K562 (cell line): ENCODE data around the gene MEA1. TPM values are rescaled to one million over a fixed set of nuclear protein-coding genes. Genes with fewer than 3 reads are reported as not detected.

Source experiments
- ATAC-seq: fragments of 200-7000 bp; cut with Tn5 transposase; 3 replicates; pipeline ENCODE4 v1.9.1; 2020; ENCODE audit warnings: moderate library complexity
- BruUV-seq: library from RNA; stranded (reverse); fragments of 400-500 nt; replicated peaks from 2 replicates; lab custom pipeline; 2021; lab: Mats Ljungman, UMichigan
- CTCF ChIA-PET: fragments of 300-600 bp; formaldehyde crosslinking; extraction: SDS; loops from one replicate; lab custom pipeline; 2021; ENCODE audit warnings: low intra/inter-chr PET ratio; lab: Yijun Ruan, JAX
- POLR2A ChIA-PET: fragments of 300-600, 350-650 bp; sonication (Branson Sonifier 250); formaldehyde crosslinking; extraction: SDS; loops from one replicate; lab custom pipeline; 2021; ENCODE audit warnings: antibody characterized with exemption, inconsistent platforms; lab: Yijun Ruan, JAX
- DNase-seq, 4 experiments: peaks; one replicate each; pipeline versions ENCODE4 v3.0.0 to v3.0.0-alpha.2; 2011 to 2018; ENCODE audit warnings: low spot score in 3 of 4, mixed read lengths in 3 of 4; ENCODE audit errors: extremely low read depth in 1 of 4
- FAIRE-seq: peaks from 2 replicates; lab custom pipeline; 2011; peaks lifted over from hg19 to GRCh38; lab: Jason Lieb, UNC
- H2AFZ ChIP-seq: 2 replicates; pipeline ENCODE4 v1.6.0; 2011; ENCODE audit warnings: low read depth, low read length, control low read depth, inconsistent platforms
- H3K27ac ChIP-seq: fragments of 200-600 bp; 3 replicates; pipeline ENCODE4 v1.8.0; 2011; ENCODE audit warnings: low read depth, mild to moderate bottlenecking, control low read depth, inconsistent platforms, low read length, moderate library complexity, mixed read lengths; ENCODE audit errors: extremely low read depth
- H3K27me3 ChIP-seq, 2 experiments: fragments of 300-600 bp in 1 of 2; 2 replicates in 1 of 2; 3 replicates in 1 of 2; pipeline versions ENCODE4 v1.6.0 to v1.8.0; 2011; ENCODE audit warnings: inconsistent platforms in 2 of 2, low read length in 2 of 2, mild to moderate bottlenecking in 1 of 2, mixed read lengths in 1 of 2, moderate library complexity in 1 of 2; ENCODE audit not compliant: control insufficient read depth in 2 of 2, insufficient read depth in 2 of 2
- H3K36me3 ChIP-seq: fragments of 300-600 bp; 3 replicates; pipeline ENCODE4 v1.8.0; 2011; ENCODE audit warnings: mild to moderate bottlenecking, low read length, inconsistent platforms; ENCODE audit not compliant: control insufficient read depth, insufficient read depth
- H3K4me1 ChIP-seq, 2 experiments: fragments of 200-600 bp in 1 of 2; replicated peaks in 1 of 2; 2 replicates in 1 of 2; 3 replicates in 1 of 2; pipeline versions ENCODE4 v1.5.1 to v1.8.0; 2011; ENCODE audit warnings: inconsistent platforms in 2 of 2, low read length in 2 of 2, mild to moderate bottlenecking in 1 of 2, mixed read lengths in 1 of 2, moderate library complexity in 1 of 2; ENCODE audit not compliant: control insufficient read depth in 2 of 2, insufficient read depth in 2 of 2
- H3K4me2 ChIP-seq: 2 replicates; pipeline ENCODE4 v1.6.1; 2011; ENCODE audit warnings: low read length, control low read depth, inconsistent platforms, mixed read lengths; ENCODE audit not compliant: insufficient read depth
- H3K4me3 ChIP-seq: fragments of 200-600 bp; sonication (generic), shearing (Covaris generic); 2 replicates; pipeline ENCODE4 v1.5.1; 2016; ENCODE audit warnings: control low read depth, inconsistent platforms
- H3K79me2 ChIP-seq: fragments of 200-600 bp; 3 replicates; pipeline ENCODE4 v1.8.0; 2011; ENCODE audit warnings: low read length, inconsistent platforms; ENCODE audit not compliant: control insufficient read depth, insufficient read depth
- H3K9ac ChIP-seq, 2 experiments: 2 replicates each; pipeline versions ENCODE4 v1.6.0 to v1.6.1; 2011; ENCODE audit warnings: low read depth in 2 of 2, low read length in 2 of 2, control low read depth in 1 of 2, inconsistent platforms in 1 of 2, mild to moderate bottlenecking in 1 of 2, mixed read lengths in 1 of 2; ENCODE audit not compliant: insufficient read depth in 1 of 2
- H3K9me1 ChIP-seq: one replicate; pipeline ENCODE4 v1.6.0; 2011; ENCODE audit warnings: inconsistent platforms, mild to moderate bottlenecking, low read length, moderate library complexity; ENCODE audit not compliant: control insufficient read depth, insufficient read depth
- H3K9me3 ChIP-seq: replicated peaks from 2 replicates; pipeline ENCODE4 v1.5.1; 2011; ENCODE audit warnings: low read depth, low read length, inconsistent platforms; ENCODE audit not compliant: control insufficient read depth, insufficient read depth
- H4K20me1 ChIP-seq: replicated peaks from 2 replicates; pipeline ENCODE4 v1.6.1; 2011; ENCODE audit warnings: low read length, inconsistent platforms, mixed read lengths; ENCODE audit not compliant: control insufficient read depth, insufficient read depth
- FOXA1 ChIP-seq: fragments of 450-650 bp; IDR thresholded peaks from 2 replicates; pipeline ENCODE4 v1.6.1; 2016; ENCODE audit warnings: mild to moderate bottlenecking, borderline replicate concordance
- POLR2G ChIP-seq: fragments of 200-400 bp; formaldehyde crosslinking; IDR thresholded peaks from 2 replicates; pipeline ENCODE4 v1.6.1; 2017; ENCODE audit warnings: low read depth, mild to moderate bottlenecking, antibody characterized with exemption, low read length, moderate library complexity
- ZBTB43 ChIP-seq: sonication (generic); formaldehyde crosslinking; IDR thresholded peaks from 2 replicates; pipeline ENCODE4 v1.8.0; 2023; ENCODE audit warnings: mild to moderate bottlenecking, missing genetic modification reagents
- ZNF140 ChIP-seq: fragments of 250-450 bp; sonication (Bioruptor Pico); IDR thresholded peaks from 2 replicates; pipeline ENCODE4 v1.8.0; 2021; ENCODE audit warnings: moderate library complexity, mild to moderate bottlenecking, inconsistent platforms
- whole genome bisulfite sequencing: fragments of 100-300 bp; shearing (Covaris generic); methylation state at CpG from one replicate; pipeline ENCODE4 v1.1.6; 2016; ENCODE audit warnings: low coverage, mixed read lengths; ENCODE audit not compliant: insufficient coverage; ENCODE audit errors: missing lambda C conversion rate; 5-methylcytosine and 5-hydroxymethylcytosine counted together
- in situ Hi-C: fragments of 300-500 bp; cut with MboI; formaldehyde crosslinking; loops from 4 replicates; pipeline ENCODE4 v1.15.0; 2018; ENCODE audit warnings: inconsistent platforms, mixed read lengths
- intact Hi-C: fragments of 100-400 bp; cut with micrococcal nuclease; formaldehyde crosslinking; loops from 2 replicates; pipeline ENCODE4 v1.14.2; 2022
- polyA plus RNA-seq, 8 experiments: library from polyadenylated mRNA; depleted of rRNA in 4 of 8; stranded (reverse) in 5 of 8; unstranded in 3 of 8; fragments of >200 nt; fragmentation: Nextera tagmentation in 2 of 8; fragmentation: Illumina TruSeq in 1 of 8; extraction: Ambion mirVana in 2 of 8; extraction: Trizol in 1 of 8; gene quantifications; 2 replicates each; pipeline versions ENCODE4 v1.2.1 to v1.2.3, GENCODE V29; 2011 to 2014; ENCODE audit warnings: inconsistent platforms in 1 of 8, missing spikeins in 1 of 8
- total RNA-seq, 7 experiments: library from RNA; depleted of rRNA in 6 of 7; stranded (reverse); fragments of >200 nt in 6 of 7; fragmentation: Illumina TruSeq in 2 of 7; extraction: Trizol in 2 of 7; gene quantifications; 2 replicates each; pipeline versions ENCODE4 v1.2.1 to v1.2.3, GENCODE V29; 2011 to 2021; ENCODE audit warnings: low replicate concordance in 1 of 7

Gene MEA1
- total and polyA plus RNA-seq, 9 of the 15 experiments (the other 6 are each of a cell fraction or from before 2014, with no cell fraction given): 86.8 to 210 (median 152) TPM

- TF ChIP-seq ZNF140 (CRISPR knock-in tag) (no peak), FOXA1 (no peak)
Measured at GRCh38 chr6:42968126-42968701, 45.5 kb downstream of the MEA1 start (continued).

- H3K27ac ChIP-seq: no peak overlapping the region
- no peaks in the 10 kb centered on the region for H3K9me1 ChIP-seq
- 85% methylated on average over 11 of the region's 11 CpGs for WGBS
- intact Hi-C loops (no loop called here), in situ Hi-C loops (no loop called here)
- DNase-seq (no peak), FAIRE-seq (no peak), ATAC-seq (no peak)
- H4K20me1 ChIP-seq: no peaks in the 10 kb centered on the region
- no peaks in the 10 kb centered on the region for H3K79me2 ChIP-seq
- H3K36me3 ChIP-seq: peaks cover 55% of the 10 kb centered on the region; the same call in 2 of the 3 replicates
- no peak overlapping the region for H3K4me2 ChIP-seq
- H3K4me1 ChIP-seq: peaks cover 12 to 22% of the 10 kb centered on the region in 2 experiments
- H3K9me3 ChIP-seq: no peaks in the 10 kb centered on the region
- ChIA-PET POLR2A (interaction anchor here (0.6 kb wide), 1 partner anchor 9 kb away, joined by 3 read pairs; no protein-coding TSS in a partner anchor), CTCF (no interaction called here)
- no peaks in the 10 kb centered on the region for H3K27me3 ChIP-seq
- H3K9ac ChIP-seq: peak overlapping the region in 1 of 2 experiments; percentile 17; a peak in 1 of 4 replicates
- no TSS peak for BruUV-seq
- H2AFZ ChIP-seq: no peak overlapping the region
- TF ChIP-seq POLR2G (0 out of 2 replicates have a peak, but pooled peaks have one; percentile 21), ZBTB43 (CRISPR knock-in tag) (no peak)
- no peak overlapping the region for H3K4me3 ChIP-seq
Measured at GRCh38 chr6:42967228-42967627, 46.5 kb downstream of the MEA1 start.
